Measurements from ENCODE around the gene ZBTB7C.

GRCh38 chr18:48358868-48359267, 50.3 kb downstream of the ZBTB7C start:
- TF ChIP-seq CTCF (conservative IDR thresholded peaks at IDR 0.05; ENCODE audit: low read length): no peak
- no peak for TF ChIP-seq EZH2phosphoT487 (IDR thresholded peaks at IDR 0.05; ENCODE audit: borderline replicate concordance)

All from Loucy (cell line).